ENCODE measurements around the gene SPX. TPM values are rescaled to one million over a fixed set of nuclear protein-coding genes. Genes with fewer than 3 reads are reported as not detected.

SPX gene
- total RNA-seq, 4 donors from 2014 or later: not detected

- no peak overlapping the region for H3K27ac ChIP-seq
- no peaks in the 10 kb centered on the region for H3K27me3 ChIP-seq
- TF ChIP-seq, protein P1, sequence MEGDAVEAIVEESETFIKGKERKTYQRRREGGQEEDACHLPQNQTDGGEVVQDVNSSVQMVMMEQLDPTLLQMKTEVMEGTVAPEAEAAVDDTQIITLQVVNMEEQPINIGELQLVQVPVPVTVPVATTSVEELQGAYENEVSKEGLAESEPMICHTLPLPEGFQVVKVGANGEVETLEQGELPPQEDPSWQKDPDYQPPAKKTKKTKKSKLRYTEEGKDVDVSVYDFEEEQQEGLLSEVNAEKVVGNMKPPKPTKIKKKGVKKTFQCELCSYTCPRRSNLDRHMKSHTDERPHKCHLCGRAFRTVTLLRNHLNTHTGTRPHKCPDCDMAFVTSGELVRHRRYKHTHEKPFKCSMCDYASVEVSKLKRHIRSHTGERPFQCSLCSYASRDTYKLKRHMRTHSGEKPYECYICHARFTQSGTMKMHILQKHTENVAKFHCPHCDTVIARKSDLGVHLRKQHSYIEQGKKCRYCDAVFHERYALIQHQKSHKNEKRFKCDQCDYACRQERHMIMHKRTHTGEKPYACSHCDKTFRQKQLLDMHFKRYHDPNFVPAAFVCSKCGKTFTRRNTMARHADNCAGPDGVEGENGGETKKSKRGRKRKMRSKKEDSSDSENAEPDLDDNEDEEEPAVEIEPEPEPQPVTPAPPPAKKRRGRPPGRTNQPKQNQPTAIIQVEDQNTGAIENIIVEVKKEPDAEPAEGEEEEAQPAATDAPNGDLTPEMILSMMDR (IDR thresholded peaks at IDR 0.05): no peak
- TF ChIP-seq POLR2A (IDR thresholded peaks at IDR 0.05): no peak
- no peak overlapping the region for H3K4me3 ChIP-seq
- peaks cover 0 to 32% (median 0%) of the 10 kb centered on the region in 3 donors for H3K36me3 ChIP-seq
- DNase-seq: no peak
- H3K4me1 ChIP-seq: peaks cover 0 to 30% (median 5%) of the 10 kb centered on the region in 4 donors
- no peaks in the 10 kb centered on the region for H3K9me3 ChIP-seq
Observed at GRCh38 chr12:21499765-21500164, 26.3 kb upstream of the SPX start.

- H3K27ac ChIP-seq: peak overlapping the region; percentile 81 to 85 (median 84)
- no peak for DNase-seq
- no peak for TF ChIP-seq POLR2A (IDR thresholded peaks at IDR 0.05)
- H3K4me3 ChIP-seq: peak overlapping the region; percentile 87 to 98 (median 95)
- H3K27me3 ChIP-seq: no peaks in the 10 kb centered on the region
- peaks cover 0 to 24% (median 0%) of the 10 kb centered on the region in 3 donors for H3K36me3 ChIP-seq
- peaks cover 0 to 30% (median 5%) of the 10 kb centered on the region in 4 donors for H3K4me1 ChIP-seq
- no peaks in the 10 kb centered on the region for H3K9me3 ChIP-seq
Observed at GRCh38 chr12:21500786-21501257, 25.3 kb upstream of the SPX start.

- peak; percentile 39 to 54 for TF ChIP-seq POLR2A (IDR thresholded peaks at IDR 0.05)
- TF ChIP-seq, protein P1 (IDR thresholded peaks at IDR 0.05): no peak
- Histone ChIP-seq H3K27ac (peak within 1 kb of the TSS; percentile 81 to 85 (median 84)), H3K36me3 (peaks cover 0 to 17% (median 0%) of the 10 kb centered on the region in 3 donors), H3K4me3 (peak within 1 kb of the TSS; percentile 87 to 98 (median 95)), H3K9me3 (no peaks in the 10 kb centered on the region), H3K27me3 (no peaks in the 10 kb centered on the region), H3K4me1 (peaks cover 0 to 30% (median 5%) of the 10 kb centered on the region in 4 donors)
- peak; percentile 88 to 97 (median 92) for DNase-seq
Observed at GRCh38 chr12:21501258-21502163, 24.6 kb upstream of the SPX start, which contains the start of the genes GOLT1B and RECQL. TSS of gene GOLT1B (plus strand) at chr12:21501789. CDS start at chr12:21501924, 135 bp downstream. TSS of gene RECQL (minus strand) at chr12:21501635. CDS start at chr12:21499570, 2,065 bp downstream.

- H3K4me1 ChIP-seq: peaks cover 0 to 30% (median 5%) of the 10 kb centered on the region in 4 donors
- TF ChIP-seq, protein P1 (IDR thresholded peaks at IDR 0.05): no peak
- TF ChIP-seq POLR2A (IDR thresholded peaks at IDR 0.05): no peak
- peak in 2 of 3 donors; percentile 19 to 54 for DNase-seq
- no peaks in the 10 kb centered on the region for H3K27me3 ChIP-seq
- peak overlapping the region; percentile 87 to 98 (median 95) for H3K4me3 ChIP-seq
- peaks cover 0 to 11% (median 0%) of the 10 kb centered on the region in 3 donors for H3K36me3 ChIP-seq
- H3K9me3 ChIP-seq: no peaks in the 10 kb centered on the region
- H3K27ac ChIP-seq: peak overlapping the region; percentile 81 to 85 (median 84)
Observed at GRCh38 chr12:21502164-21502496, 24.0 kb upstream of the SPX start.

- DNase-seq: no peak
- H3K36me3 ChIP-seq: peaks cover 0 to 6% (median 0%) of the 10 kb centered on the region in 3 donors
- H3K9me3 ChIP-seq: no peaks in the 10 kb centered on the region
- H3K4me3 ChIP-seq: peak overlapping the region in 1 of 4 donors; percentile 98
- no peak for TF ChIP-seq POLR2A (IDR thresholded peaks at IDR 0.05)
- TF ChIP-seq, protein P1 (IDR thresholded peaks at IDR 0.05): no peak
- H3K27me3 ChIP-seq: no peaks in the 10 kb centered on the region
- no peak overlapping the region for H3K27ac ChIP-seq
- H3K4me1 ChIP-seq: peaks cover 0 to 30% (median 5%) of the 10 kb centered on the region in 4 donors
Observed at GRCh38 chr12:21502872-21503271, 23.2 kb upstream of the SPX start.

DNA sequence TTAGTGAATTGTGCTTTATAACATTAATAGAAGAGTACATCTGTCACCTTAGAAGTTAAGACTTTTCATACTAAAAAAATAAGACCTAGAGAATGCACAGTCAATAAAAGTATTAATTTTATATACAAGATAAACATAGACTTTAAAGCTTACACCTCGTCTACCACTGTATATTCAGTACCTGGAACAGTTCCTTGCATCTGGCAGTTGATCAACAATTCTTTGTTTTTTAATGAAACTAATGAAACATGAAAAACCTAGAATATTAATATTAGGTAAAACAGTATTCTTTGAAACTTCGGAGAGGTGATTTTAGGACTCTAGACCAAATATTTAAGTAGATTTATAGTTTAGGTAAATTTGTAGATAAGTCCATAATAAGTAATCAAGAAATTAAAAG lies 20.2 kb upstream of the SPX start:
- Histone ChIP-seq H3K36me3 (peaks cover 0 to 9% (median 0%) of the 10 kb centered on the region in 3 donors), H3K4me1 (peaks cover 0 to 16% (median 2%) of the 10 kb centered on the region in 4 donors), H3K27ac (no peak overlapping the region), H3K4me3 (no peak overlapping the region), H3K9me3 (no peaks in the 10 kb centered on the region), H3K27me3 (no peaks in the 10 kb centered on the region)
- TF ChIP-seq POLR2A (IDR thresholded peaks at IDR 0.05): no peak
- TF ChIP-seq, protein P1 (IDR thresholded peaks at IDR 0.05): no peak
- DNase-seq: no peak

Data from Peyer's patch (tissue), 4 donors.